Measurements from ENCODE around the gene B4GALT2. TPM values are rescaled to one million over a fixed set of nuclear protein-coding genes. Genes with fewer than 3 reads are reported as not detected.

The B4GALT2 gene
- total RNA-seq, 2 donors from 2014 or later, result 34.8 to 63.9 TPM

DNA sequence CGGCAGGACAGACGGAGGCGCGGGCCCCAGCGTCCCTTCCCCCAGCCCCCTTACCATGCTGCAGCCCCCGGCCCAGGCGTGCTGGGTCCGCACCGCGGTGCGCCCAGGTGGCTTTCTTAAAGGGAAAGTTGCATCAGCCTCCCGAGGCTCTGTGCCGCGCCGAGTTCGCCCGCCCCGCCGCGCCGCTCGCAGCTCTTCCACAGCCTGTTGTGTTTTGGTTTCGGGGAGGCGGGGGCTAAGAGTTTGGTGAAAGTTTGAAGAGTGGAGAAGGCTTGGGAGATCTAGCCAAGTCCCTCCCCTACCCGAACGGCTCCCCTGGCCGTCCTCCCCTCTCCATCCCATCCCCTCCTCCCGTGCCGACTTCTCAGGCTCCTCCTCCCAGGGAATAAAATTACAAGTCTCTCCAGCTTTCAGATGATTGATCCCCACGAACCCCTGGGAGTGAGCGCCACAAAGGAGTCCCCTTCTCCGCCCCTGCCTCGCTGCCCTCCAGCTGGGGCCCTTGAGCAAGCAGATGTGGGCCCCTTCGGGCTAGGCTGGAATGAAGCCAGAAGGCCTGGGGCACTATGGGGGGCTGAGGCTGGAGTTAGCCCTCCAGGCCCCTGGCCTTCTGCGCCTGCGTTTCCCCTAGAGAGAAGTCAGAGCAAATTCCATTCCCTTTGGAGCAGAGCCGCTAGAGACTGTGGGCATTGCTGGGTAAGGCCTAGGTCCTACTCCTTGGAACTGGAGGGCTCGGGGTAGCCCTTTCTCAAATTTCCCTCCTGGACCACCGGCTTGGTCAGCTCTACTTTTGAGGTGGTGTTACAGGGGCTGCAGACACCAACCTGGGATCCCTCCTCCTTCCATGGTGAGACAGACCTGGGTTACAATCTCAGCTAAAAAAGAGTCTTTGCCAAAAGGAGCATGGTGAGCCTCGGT, 52.5 kb downstream of the B4GALT2 start, which contains the start of gene SLC6A9:
TSS of gene SLC6A9 (minus strand) at position 211 of the 918 bp plus-strand sequence. CDS start 7,185 bp downstream, outside the sequence.
- peak; percentile 47 for DNase-seq (ENCODE audit: low spot score)
- H3K9me3 ChIP-seq, result no peaks in the 10 kb centered on the region
- TF ChIP-seq POLR2AphosphoS5 (IDR thresholded peaks at IDR 0.05), result no peak
- TF ChIP-seq POLR2A (IDR thresholded peaks at IDR 0.05), result peak; percentile 19
- H3K4me1 ChIP-seq (replicated peaks), result no peaks in the 10 kb centered on the region
- intact Hi-C loops (cut with DNase I), result no loop called here
- WGBS, result 10% methylated on average over 37 of the region's 40 CpGs
- H3K27me3 ChIP-seq (replicated peaks; ENCODE audit: insufficient read depth), result no peaks in the 10 kb centered on the region
- H3K36me3 ChIP-seq, result no peaks in the 10 kb centered on the region
- peak within 1 kb of the TSS; percentile 87 to 88 for H3K27ac ChIP-seq
- peak within 1 kb of the TSS; percentile 67 to 80 for H3K4me3 ChIP-seq

DNA sequence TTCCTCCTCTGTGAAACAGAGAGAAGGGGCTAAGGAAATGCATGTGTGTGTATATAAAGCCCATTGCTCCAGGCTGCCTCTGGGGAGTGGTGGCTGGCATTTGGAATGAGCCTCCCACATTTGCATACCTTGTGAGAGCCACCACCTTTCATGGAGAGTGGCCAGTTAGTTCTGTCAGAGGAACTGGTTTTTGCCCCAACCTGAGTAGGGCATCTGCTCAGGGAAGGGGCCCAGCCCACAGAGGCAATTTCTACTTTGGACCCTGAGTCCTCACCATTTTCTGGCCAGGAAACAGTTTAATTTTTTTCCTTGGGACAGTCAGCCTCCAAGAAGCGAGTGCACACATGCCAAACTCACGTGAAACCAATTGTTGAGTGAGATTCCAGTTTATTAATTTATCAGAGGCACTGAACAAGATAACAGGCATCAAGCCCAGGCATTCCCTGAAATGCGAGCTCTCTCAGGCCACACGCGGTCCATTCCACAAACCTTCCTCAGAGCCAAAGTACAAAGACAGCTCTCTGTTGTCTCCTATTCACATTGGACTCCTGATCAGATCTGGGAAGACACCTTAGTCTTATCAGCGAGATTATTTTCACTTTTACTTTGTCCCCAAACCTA, 53.3 kb downstream of the B4GALT2 start:
- no peaks in the 10 kb centered on the region for H3K4me1 ChIP-seq (replicated peaks)
- H3K27ac ChIP-seq, result peak overlapping the region; percentile 87 to 88
- no peak overlapping the region for H3K4me3 ChIP-seq
- TF ChIP-seq, protein P1, sequence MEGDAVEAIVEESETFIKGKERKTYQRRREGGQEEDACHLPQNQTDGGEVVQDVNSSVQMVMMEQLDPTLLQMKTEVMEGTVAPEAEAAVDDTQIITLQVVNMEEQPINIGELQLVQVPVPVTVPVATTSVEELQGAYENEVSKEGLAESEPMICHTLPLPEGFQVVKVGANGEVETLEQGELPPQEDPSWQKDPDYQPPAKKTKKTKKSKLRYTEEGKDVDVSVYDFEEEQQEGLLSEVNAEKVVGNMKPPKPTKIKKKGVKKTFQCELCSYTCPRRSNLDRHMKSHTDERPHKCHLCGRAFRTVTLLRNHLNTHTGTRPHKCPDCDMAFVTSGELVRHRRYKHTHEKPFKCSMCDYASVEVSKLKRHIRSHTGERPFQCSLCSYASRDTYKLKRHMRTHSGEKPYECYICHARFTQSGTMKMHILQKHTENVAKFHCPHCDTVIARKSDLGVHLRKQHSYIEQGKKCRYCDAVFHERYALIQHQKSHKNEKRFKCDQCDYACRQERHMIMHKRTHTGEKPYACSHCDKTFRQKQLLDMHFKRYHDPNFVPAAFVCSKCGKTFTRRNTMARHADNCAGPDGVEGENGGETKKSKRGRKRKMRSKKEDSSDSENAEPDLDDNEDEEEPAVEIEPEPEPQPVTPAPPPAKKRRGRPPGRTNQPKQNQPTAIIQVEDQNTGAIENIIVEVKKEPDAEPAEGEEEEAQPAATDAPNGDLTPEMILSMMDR (IDR thresholded peaks at IDR 0.05), result no peak
- TF ChIP-seq POLR2AphosphoS5 (IDR thresholded peaks at IDR 0.05), result peak; percentile 29
- no peak for TF ChIP-seq POLR2A (IDR thresholded peaks at IDR 0.05)
- DNase-seq (ENCODE audit: low spot score), result no peak
- intact Hi-C loops (cut with DNase I), result no loop called here
- H3K36me3 ChIP-seq, result no peaks in the 10 kb centered on the region
- no peaks in the 10 kb centered on the region for H3K9me3 ChIP-seq
- WGBS, result 26% methylated on average over 6 of the region's 6 CpGs
- no peaks in the 10 kb centered on the region for H3K27me3 ChIP-seq (replicated peaks; ENCODE audit: insufficient read depth)

DNA sequence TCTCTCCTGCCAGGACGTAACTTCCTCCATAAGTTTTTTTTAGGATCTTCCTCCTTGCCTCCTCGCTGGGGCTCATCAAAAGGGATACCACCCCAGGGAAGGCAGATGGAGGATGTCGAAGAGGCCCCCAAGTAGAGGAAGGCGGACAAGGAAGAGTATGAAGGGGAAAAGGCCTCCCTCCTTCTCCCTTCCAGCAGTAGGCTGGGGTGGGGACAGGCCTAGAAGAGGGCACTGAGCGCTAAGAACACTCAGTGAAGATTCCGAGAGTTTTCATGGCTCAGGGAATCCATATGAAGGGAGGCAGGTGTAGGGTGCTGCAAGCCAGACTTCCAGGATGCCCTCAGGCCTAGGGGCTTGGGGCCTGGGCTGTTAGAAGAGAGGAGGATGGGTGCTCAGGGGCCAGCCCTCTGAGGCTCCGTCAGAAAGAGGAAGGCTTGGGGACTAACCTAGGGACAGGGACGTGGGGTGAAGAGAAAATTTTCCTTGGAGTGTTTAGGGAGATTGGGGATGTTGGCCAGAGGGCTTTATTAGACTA, 54.1 kb downstream of the B4GALT2 start:
- DNase-seq (ENCODE audit: low spot score), result no peak
- H3K9me3 ChIP-seq, result no peaks in the 10 kb centered on the region
- H3K27ac ChIP-seq, result no peak overlapping the region
- H3K4me1 ChIP-seq (replicated peaks), result no peaks in the 10 kb centered on the region
- TF ChIP-seq, protein P1 (IDR thresholded peaks at IDR 0.05), result no peak
- TF ChIP-seq POLR2A (IDR thresholded peaks at IDR 0.05), result no peak
- TF ChIP-seq POLR2AphosphoS5 (IDR thresholded peaks at IDR 0.05), result no peak
- H3K4me3 ChIP-seq, result no peak overlapping the region
- H3K27me3 ChIP-seq (replicated peaks; ENCODE audit: insufficient read depth), result no peaks in the 10 kb centered on the region
- 83% methylated on average over 8 of the region's 8 CpGs for WGBS
- intact Hi-C loops (cut with DNase I), result no loop called here
- H3K36me3 ChIP-seq, result no peaks in the 10 kb centered on the region

DNA sequence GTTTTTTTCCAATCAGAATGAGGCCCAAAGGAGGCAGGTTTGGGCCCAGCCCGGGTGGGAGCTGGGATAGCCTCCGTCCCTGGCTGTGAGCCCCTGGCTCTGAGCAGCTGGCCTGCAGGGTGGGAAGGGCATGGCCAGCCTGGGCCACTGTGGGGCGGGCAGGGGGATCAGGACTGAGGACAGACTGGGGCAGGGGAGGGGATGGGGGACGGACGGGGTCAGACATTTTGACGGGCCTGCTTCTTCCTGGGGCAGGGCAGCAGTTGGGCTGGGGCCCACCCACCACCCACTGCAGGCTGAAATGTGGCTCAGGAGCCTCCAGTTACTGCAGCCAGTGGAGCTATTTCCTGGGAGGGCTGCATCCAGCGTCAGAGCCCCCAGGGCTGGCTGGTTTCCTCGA, 54.7 kb downstream of the B4GALT2 start:
- no peaks in the 10 kb centered on the region for H3K9me3 ChIP-seq
- intact Hi-C loops (cut with DNase I), result no loop called here
- WGBS, result 64% methylated on average over 8 of the region's 8 CpGs

DNA sequence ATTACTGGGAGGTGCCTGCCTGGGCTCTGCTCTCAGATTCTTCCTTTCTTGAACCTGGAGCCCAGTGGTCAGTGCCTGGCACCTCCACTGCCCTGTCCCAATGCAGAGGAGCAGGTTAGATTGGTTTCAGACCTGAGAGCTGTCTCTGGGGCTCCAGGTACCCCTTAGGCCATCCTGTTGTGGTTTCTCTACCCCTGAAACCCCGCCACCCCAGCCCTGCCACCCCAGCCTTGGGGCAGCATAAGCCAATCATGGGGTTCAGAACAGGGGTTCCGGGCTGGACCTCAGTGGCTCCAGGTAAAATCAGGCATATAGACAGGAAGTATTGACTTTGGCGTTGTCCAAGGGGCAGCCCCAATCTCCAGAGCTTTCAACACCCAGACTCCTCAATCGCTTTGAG, 55.4 kb downstream of the B4GALT2 start:
- intact Hi-C loops (cut with DNase I), result no loop called here
- Histone ChIP-seq H3K4me1 (replicated peaks) (no peaks in the 10 kb centered on the region), H3K9me3 (no peaks in the 10 kb centered on the region), H3K27me3 (replicated peaks; ENCODE audit: insufficient read depth) (no peaks in the 10 kb centered on the region), H3K27ac (no peak overlapping the region), H3K4me3 (no peak overlapping the region), H3K36me3 (no peaks in the 10 kb centered on the region)
- TF ChIP-seq POLR2AphosphoS5 (IDR thresholded peaks at IDR 0.05) (no peak), POLR2A (IDR thresholded peaks at IDR 0.05) (no peak)
- TF ChIP-seq, protein P1 (IDR thresholded peaks at IDR 0.05), result no peak
- 95% methylated on average over 4 of the region's 4 CpGs for WGBS
- DNase-seq (ENCODE audit: low spot score), result no peak

More for the DNA sequence above, 54.7 kb downstream of the B4GALT2 start:
- TF ChIP-seq POLR2AphosphoS5 (IDR thresholded peaks at IDR 0.05) (no peak), POLR2A (IDR thresholded peaks at IDR 0.05) (no peak)
- TF ChIP-seq, protein P1 (IDR thresholded peaks at IDR 0.05), result no peak
- H3K27me3 ChIP-seq (replicated peaks; ENCODE audit: insufficient read depth), result no peaks in the 10 kb centered on the region
- no peak overlapping the region for H3K27ac ChIP-seq
- H3K4me1 ChIP-seq (replicated peaks), result no peaks in the 10 kb centered on the region
- no peak overlapping the region for H3K4me3 ChIP-seq
- DNase-seq (ENCODE audit: low spot score), result no peak
- H3K36me3 ChIP-seq, result no peaks in the 10 kb centered on the region
